HG03159 (cell line): ENCODE results near the gene NIPSNAP2.
"Not testable (repeated sequence)": the region's sequence is repeated elsewhere in the genome, so short reads cannot be mapped to it uniquely, and the experiment has no call there.

Experiments used
- ATAC-seq: cut with Tn5 transposase; IDR thresholded peaks from one replicate; pipeline ENCODE4 v1.9.1; 2021; ENCODE audit warnings: mild to moderate bottlenecking, moderate library complexity; ENCODE audit not compliant: unreplicated experiment

NIPSNAP2 gene

GRCh38 chr7:56046721-56047445 lies 82.5 kb downstream of the NIPSNAP2 start:
- no peak for ATAC-seq

GRCh38 chr7:56047446-56048116 lies 83.2 kb downstream of the NIPSNAP2 start:
- ATAC-seq = not testable (repeated sequence)

- ATAC-seq = no peak
These were observed 83.9 kb downstream of the NIPSNAP2 start for GRCh38 chr7:56048245-56048644.

- ATAC-seq = not testable (repeated sequence)
These were observed 84.4 kb downstream of the NIPSNAP2 start for GRCh38 chr7:56048763-56049162.
